ENCODE data around the gene UGGT2. TPM values are rescaled to one million over a fixed set of nuclear protein-coding genes. Genes with fewer than 3 reads are reported as not detected.
A peak's percentile ranks its signal among the peaks of the same experiment; 100 is the strongest.

The UGGT2 gene
- total RNA-seq, 4 donors from 2014 or later = 20.5 to 48.6 (median 30.6) TPM

GRCh38 chr13:96020931-96021330 is 32.3 kb downstream of the UGGT2 start:
- H3K36me3 ChIP-seq = peaks cover 0 to 17% (median 13%) of the 10 kb centered on the region in 4 donors
- H3K9me3 ChIP-seq = peaks cover 0 to 10% (median 6%) of the 10 kb centered on the region in 4 donors
- H3K27ac ChIP-seq (replicated peaks in 1 of 4) = no peak overlapping the region
- intact Hi-C loops (cut with DNase I) = no loop called here
- 80% methylated on average over 2 of the region's 2 CpGs for WGBS
- H3K27me3 ChIP-seq = no peaks in the 10 kb centered on the region
- no peak for DNase-seq (ENCODE audit: extremely low spot score)
- peaks cover 0 to 8% (median 2%) of the 10 kb centered on the region in 4 donors for H3K4me1 ChIP-seq
- H3K4me3 ChIP-seq = no peak overlapping the region
- TF ChIP-seq EP300 (IDR thresholded peaks at IDR 0.05) = no peak
- TF ChIP-seq POLR2A (IDR thresholded peaks at IDR 0.05; ENCODE audit: low read depth) = no peak

DNA sequence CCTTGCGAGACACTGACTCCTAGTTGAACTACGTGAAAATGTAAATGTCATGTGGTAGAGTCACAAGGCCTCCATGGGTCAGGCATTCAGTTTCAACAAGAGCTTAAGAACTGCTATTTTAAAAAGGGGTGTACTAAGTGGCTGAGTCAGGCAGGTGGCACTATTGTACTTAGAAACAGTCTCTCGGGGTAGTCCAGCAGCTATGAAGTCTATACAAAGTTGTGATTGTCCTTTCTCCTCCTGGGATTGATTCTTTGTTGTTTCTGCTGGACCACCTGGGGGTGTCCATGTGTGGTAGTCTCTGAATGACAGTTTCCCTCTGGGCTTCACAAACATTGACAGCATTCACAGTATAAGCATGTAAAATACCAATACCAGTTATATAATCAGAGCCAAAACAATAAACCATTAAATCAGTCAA is 33.0 kb downstream of the UGGT2 start:
- peaks cover 0 to 17% (median 15%) of the 10 kb centered on the region in 4 donors for H3K36me3 ChIP-seq
- H3K4me1 ChIP-seq = peaks cover 0 to 3% (median under 1%) of the 10 kb centered on the region in 4 donors
- no peaks in the 10 kb centered on the region for H3K27me3 ChIP-seq
- intact Hi-C loops (cut with DNase I) = no loop called here
- TF ChIP-seq CTCF (IDR thresholded peaks at IDR 0.05) (peak; percentile 56 to 66 (median 63)), POLR2AphosphoS5 (IDR thresholded peaks at IDR 0.05) (no peak)
- H3K9me3 ChIP-seq = peaks cover 0 to 12% (median 7%) of the 10 kb centered on the region in 4 donors
- WGBS = 45% methylated on average over 3 of the region's 3 CpGs
- H3K4me3 ChIP-seq = no peak overlapping the region
- no peak for DNase-seq (ENCODE audit: extremely low spot score)
- H3K27ac ChIP-seq (replicated peaks in 1 of 4) = no peak overlapping the region

- peaks cover 0 to 17% (median 13%) of the 10 kb centered on the region in 4 donors for H3K36me3 ChIP-seq
- WGBS = 93% methylated on average over 3 of the region's 3 CpGs
- H3K27ac ChIP-seq (replicated peaks in 1 of 4) = no peak overlapping the region
- intact Hi-C loops (cut with DNase I) = no loop called here
- no peak for DNase-seq (ENCODE audit: extremely low spot score)
- TF ChIP-seq EP300 (IDR thresholded peaks at IDR 0.05) = no peak
- TF ChIP-seq POLR2A (IDR thresholded peaks at IDR 0.05; ENCODE audit: low read depth) = no peak
- no peak for TF ChIP-seq CTCF (IDR thresholded peaks at IDR 0.05)
- no peaks in the 10 kb centered on the region for H3K27me3 ChIP-seq
- peaks cover 0 to 12% (median 7%) of the 10 kb centered on the region in 4 donors for H3K9me3 ChIP-seq
- no peaks in the 10 kb centered on the region for H3K4me1 ChIP-seq
- no peak overlapping the region for H3K4me3 ChIP-seq
Observed at GRCh38 chr13:96018135-96018534, 35.1 kb downstream of the UGGT2 start.

- Histone ChIP-seq H3K27me3 (no peaks in the 10 kb centered on the region), H3K4me1 (no peaks in the 10 kb centered on the region), H3K4me3 (no peak overlapping the region), H3K9me3 (peaks cover 0 to 11% (median 6%) of the 10 kb centered on the region in 4 donors), H3K36me3 (peaks cover 0 to 14% (median 3%) of the 10 kb centered on the region in 4 donors), H3K27ac (replicated peaks in 1 of 4) (no peak overlapping the region)
- no peak for TF ChIP-seq POLR2A (IDR thresholded peaks at IDR 0.05; ENCODE audit: low read depth)
- no peak for TF ChIP-seq EP300 (IDR thresholded peaks at IDR 0.05)
- TF ChIP-seq CTCF (IDR thresholded peaks at IDR 0.05) = no peak
- TF ChIP-seq POLR2AphosphoS5 (IDR thresholded peaks at IDR 0.05) = no peak
- intact Hi-C loops (cut with DNase I) = no loop called here
- DNase-seq (ENCODE audit: extremely low spot score) = no peak
- WGBS = 68% methylated on average over 1 of the region's 1 CpG
Observed at GRCh38 chr13:96011291-96011872, 41.8 kb downstream of the UGGT2 start.

GRCh38 chr13:96003304-96003703 is 49.9 kb downstream of the UGGT2 start:
- H3K27ac ChIP-seq (replicated peaks in 1 of 4) = no peak overlapping the region
- intact Hi-C loops (cut with DNase I) = no loop called here
- peaks cover 0 to 5% (median 0%) of the 10 kb centered on the region in 4 donors for H3K9me3 ChIP-seq
- H3K4me3 ChIP-seq = no peak overlapping the region
- peaks cover 0 to 6% (median 0%) of the 10 kb centered on the region in 4 donors for H3K4me1 ChIP-seq
- peaks cover 0 to 14% (median 2%) of the 10 kb centered on the region in 4 donors for H3K36me3 ChIP-seq
- H3K27me3 ChIP-seq = no peaks in the 10 kb centered on the region
- TF ChIP-seq CTCF (IDR thresholded peaks at IDR 0.05) (no peak), EP300 (IDR thresholded peaks at IDR 0.05) (no peak)
- DNase-seq (ENCODE audit: extremely low spot score) = no peak

All from esophagus muscularis mucosa (tissue), 4 donors.